ENCODE results near the gene PGM2. TPM values are rescaled to one million over a fixed set of nuclear protein-coding genes. Genes with fewer than 3 reads are reported as not detected.

PGM2 gene
- total and polyA plus RNA-seq, 7 donors, result 1.1 to 4.7 (median 2.5) TPM

DNA sequence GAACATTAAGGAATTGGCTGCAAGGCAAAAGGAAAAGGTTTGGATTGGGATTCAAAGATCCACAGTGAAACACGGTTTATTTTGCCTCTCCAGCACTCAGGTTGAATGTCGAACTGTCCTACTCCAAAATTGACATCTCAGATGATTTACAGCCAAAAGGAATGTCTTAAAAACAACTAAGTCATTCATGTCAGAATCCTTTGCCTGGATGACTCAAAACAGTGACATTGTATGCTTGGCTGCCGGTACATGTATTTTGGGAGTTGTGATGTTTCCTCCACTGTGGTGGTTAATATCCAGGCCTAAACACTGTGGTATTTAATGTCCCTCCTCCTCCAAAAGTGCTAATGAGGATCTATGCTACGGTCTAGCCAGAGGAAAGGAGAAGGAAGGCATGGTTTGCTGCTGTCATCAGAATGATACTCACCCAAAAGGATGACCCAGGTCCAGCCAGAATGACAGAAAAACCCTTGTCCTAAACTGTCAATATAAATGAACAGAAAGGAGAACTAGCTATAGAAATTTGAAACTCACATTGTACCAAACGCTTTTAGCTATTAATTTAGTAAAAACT lies 20.9 kb downstream of the PGM2 start:
- DNase-seq, result no peak
- H3K4me1 ChIP-seq, result no peaks in the 10 kb centered on the region
- H3K27ac ChIP-seq, result no peak overlapping the region
- no peak for TF ChIP-seq CTCF (IDR thresholded peaks at IDR 0.05)
- peaks cover 0 to 31% of the 10 kb centered on the region in 2 donors for H3K36me3 ChIP-seq (ENCODE audit: insufficient read depth in 1 of 2, low read depth in 1 of 2)
- H3K27me3 ChIP-seq (ENCODE audit: insufficient read depth in 3 of 3, low read length in 2 of 3), result no peaks in the 10 kb centered on the region
- intact Hi-C loops (cut with DNase I), result no loop called here
- no peak for ATAC-seq
- no peak overlapping the region for H3K4me3 ChIP-seq
- WGBS, 3 donors, result 69 to 76% (median 72%) methylated on average over 5 of the region's 5 CpGs
- peaks cover 2% of the 10 kb centered on the region for H3K9me3 ChIP-seq

- Histone ChIP-seq H3K4me3 (no peak overlapping the region), H3K4me1 (no peaks in the 10 kb centered on the region), H3K27ac (no peak overlapping the region), H3K9me3 (no peaks in the 10 kb centered on the region), H3K36me3 (ENCODE audit: insufficient read depth in 1 of 2, low read depth in 1 of 2) (peaks cover 0 to 20% of the 10 kb centered on the region in 2 donors), H3K27me3 (ENCODE audit: insufficient read depth in 3 of 3, low read length in 2 of 3) (no peaks in the 10 kb centered on the region)
- DNase-seq (no peak), ATAC-seq (no peak)
- WGBS, 3 donors, result 75 to 92% (median 88%) methylated on average over 2 of the region's 2 CpGs
- TF ChIP-seq CTCF (IDR thresholded peaks at IDR 0.05), result no peak
- intact Hi-C loops (cut with DNase I), result no loop called here
Observed at GRCh38 chr4:37852376-37852775, 25.9 kb downstream of the PGM2 start.

- Histone ChIP-seq H3K27me3 (ENCODE audit: insufficient read depth in 3 of 3, low read length in 2 of 3) (no peaks in the 10 kb centered on the region), H3K4me1 (no peaks in the 10 kb centered on the region), H3K36me3 (ENCODE audit: insufficient read depth in 1 of 2, low read depth in 1 of 2) (peaks cover 0 to 15% of the 10 kb centered on the region in 2 donors), H3K4me3 (no peak overlapping the region), H3K27ac (no peak overlapping the region), H3K9me3 (no peaks in the 10 kb centered on the region)
- TF ChIP-seq CTCF (IDR thresholded peaks at IDR 0.05), result no peak
- intact Hi-C loops (cut with DNase I), result no loop called here
- WGBS, 3 donors, result 86 to 99% (median 94%) methylated on average over 4 of the region's 4 CpGs
- ATAC-seq (no peak), DNase-seq (no peak)
Observed at GRCh38 chr4:37858112-37858511, 31.6 kb downstream of the PGM2 start.

- Histone ChIP-seq H3K9me3 (no peaks in the 10 kb centered on the region), H3K4me3 (no peak overlapping the region), H3K36me3 (ENCODE audit: insufficient read depth in 1 of 2, low read depth in 1 of 2) (peaks cover 0 to 15% of the 10 kb centered on the region in 2 donors), H3K27me3 (ENCODE audit: insufficient read depth in 3 of 3, low read length in 2 of 3) (no peaks in the 10 kb centered on the region), H3K4me1 (no peaks in the 10 kb centered on the region), H3K27ac (no peak overlapping the region)
- ATAC-seq (no peak), DNase-seq (no peak)
- no peak for TF ChIP-seq CTCF (IDR thresholded peaks at IDR 0.05)
- intact Hi-C loops (cut with DNase I), result no loop called here
Observed at GRCh38 chr4:37858872-37859271, 32.4 kb downstream of the PGM2 start.

- no peak for TF ChIP-seq CTCF (IDR thresholded peaks at IDR 0.05)
- Histone ChIP-seq H3K27ac (no peak overlapping the region), H3K27me3 (ENCODE audit: insufficient read depth in 3 of 3, low read length in 2 of 3) (no peaks in the 10 kb centered on the region), H3K36me3 (ENCODE audit: insufficient read depth in 1 of 2, low read depth in 1 of 2) (peaks cover 0 to 15% of the 10 kb centered on the region in 2 donors), H3K4me1 (no peaks in the 10 kb centered on the region), H3K4me3 (no peak overlapping the region), H3K9me3 (no peaks in the 10 kb centered on the region)
- WGBS, 3 donors, result 97 to 100% (median 98%) methylated on average over 1 of the region's 1 CpG
- no peak for ATAC-seq
- intact Hi-C loops (cut with DNase I), result no loop called here
- DNase-seq, result no peak
Observed at GRCh38 chr4:37860266-37860665, 33.8 kb downstream of the PGM2 start.

Measured in psoas muscle (tissue), 8 donors.